Non-pigmented ciliary epithelial cell (primary cell): ENCODE measurements around the gene THRB.

Experiments used
- DNase-seq: peaks from one replicate; pipeline ENCODE4 v3.0.0-alpha.2; 2010; ENCODE audit warnings: low read depth

Gene THRB

DNA sequence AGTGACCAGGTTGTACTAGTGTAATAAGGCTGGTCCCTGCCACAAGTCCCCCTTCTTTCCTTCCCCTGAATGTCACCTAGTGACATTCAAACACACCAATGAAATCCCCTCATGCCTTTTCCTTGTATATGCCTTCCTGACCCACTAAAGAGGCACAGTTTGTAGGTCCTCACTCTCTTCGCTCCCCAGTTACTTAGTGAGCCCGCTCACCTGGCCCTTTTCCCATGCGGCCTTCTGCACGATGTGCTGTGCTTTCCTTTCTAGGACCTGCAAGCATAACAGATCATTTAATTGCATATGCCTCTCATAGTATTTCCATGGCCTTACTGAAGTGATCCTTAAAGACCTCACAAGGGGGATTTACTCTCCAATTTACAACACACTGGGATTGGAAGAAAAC, 146.3 kb downstream of the THRB start:
- DNase-seq: no peak

DNA sequence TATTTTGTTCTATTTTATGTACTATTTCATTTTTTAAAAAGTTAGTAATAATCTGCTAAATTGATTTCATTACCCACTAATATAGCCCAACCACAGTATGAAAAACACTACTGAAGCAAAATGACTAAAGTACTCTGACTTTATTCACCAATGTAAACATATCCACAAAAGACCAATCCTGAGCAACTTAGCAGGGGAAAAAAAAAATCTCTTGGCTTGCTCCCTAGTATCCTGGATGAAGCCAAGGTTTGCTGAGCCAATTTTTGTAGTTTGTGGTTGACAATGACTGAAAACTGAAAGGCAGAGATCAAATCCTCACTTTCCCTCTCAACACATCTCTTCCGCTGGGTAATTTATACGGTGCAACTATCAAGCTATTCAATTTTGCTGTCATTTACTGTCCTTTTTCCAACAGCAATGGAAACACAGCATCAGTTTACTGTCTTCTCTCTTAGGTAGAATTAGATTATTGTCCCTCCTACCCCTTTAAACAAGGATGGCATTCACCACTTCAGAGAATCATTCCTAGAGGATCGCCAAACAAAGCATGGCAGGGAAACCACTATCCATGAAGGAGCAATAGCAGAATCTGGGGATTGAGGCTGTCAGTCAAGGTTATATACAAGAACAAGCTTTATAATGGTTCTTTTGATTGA, 149.7 kb downstream of the THRB start:
- DNase-seq: no peak

DNA sequence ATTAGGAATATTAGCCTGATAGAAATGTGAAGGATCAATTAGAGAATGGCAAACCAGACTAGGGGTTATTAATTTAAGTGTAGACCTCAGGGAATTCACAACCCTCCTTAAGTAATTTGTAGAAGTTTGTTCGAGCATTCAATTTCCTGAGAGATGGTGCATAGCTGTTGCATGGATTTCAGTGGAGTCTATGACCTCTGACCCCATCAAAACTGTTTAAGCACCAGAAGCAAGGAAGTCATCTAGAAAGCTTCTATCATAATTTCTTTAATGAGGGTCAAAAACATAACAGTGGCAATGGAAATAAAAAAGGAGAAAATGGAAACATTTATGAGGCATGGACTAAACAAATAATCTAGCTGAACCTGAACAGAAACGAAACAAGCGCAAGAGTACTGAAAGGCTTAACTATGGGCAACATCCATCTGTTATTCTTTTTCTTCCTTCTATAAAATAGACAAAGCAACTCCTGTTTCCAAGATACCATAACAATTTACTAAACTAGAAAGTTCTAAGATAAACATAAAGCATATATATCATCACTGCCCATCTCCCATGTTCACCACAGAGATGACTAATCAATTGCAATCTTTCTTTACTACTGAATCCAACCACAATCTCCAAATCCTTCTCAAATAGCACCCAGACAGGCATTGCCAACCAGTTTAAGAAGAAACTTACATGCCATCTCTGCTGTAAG, 151.4 kb downstream of the THRB start:
- DNase-seq: no peak

DNA sequence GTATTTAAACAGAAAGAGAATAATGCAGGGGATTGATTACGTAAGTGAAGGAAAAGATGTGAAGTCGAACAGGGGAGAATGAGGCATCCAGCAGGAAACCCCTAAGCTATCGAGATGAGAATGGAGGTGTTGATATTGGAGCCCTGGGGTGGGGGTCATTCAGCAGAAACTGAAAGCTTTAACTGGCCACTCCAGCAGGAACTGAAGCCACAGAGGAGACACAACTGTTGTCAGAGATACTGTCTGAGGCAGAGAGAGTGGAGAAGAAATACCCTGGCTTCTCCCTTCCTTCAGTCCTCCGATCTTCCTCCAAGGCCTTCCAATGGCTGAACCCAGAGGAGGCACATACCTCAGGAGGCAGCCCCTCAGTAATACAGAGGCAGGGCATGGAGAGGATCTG, 152.4 kb downstream of the THRB start:
- no peak for DNase-seq

DNA sequence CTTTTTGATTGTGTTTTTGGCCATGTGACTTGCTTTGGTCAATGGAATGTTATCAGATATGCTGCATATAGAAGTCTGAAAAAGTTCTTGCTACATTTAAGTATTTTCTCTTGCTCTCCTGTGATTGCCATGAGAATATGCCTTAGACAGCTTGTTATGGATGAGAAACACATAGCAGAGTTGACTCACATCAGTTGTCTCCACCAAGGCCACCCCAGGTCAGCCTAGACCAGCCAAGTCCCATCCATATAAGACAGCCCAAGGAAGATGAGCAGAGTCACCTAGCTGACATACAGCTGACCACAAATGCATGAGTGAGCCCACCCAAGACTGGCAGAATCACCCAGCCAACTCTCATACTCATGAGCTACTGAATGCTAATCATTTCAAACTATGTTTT, 153.0 kb downstream of the THRB start:
- no peak for DNase-seq

DNA sequence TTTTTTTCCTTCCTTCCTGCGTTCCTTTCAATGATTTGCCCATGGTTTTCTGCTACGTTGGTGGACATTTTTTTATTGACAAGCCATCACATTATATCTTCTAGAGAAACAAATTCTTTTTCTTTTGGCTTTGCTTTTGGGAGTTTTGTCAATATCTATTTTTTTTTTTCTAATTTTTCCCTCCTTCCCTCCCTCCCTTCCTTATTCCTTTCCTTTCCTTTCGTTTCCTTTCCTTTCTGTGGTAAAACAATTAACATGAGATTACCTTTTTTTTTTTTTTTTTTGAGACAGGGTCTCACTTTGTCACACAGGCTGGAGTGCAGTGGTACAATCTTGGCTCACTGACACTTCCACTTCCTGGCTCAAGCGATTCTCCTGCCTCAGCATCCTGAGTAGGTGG, 153.7 kb downstream of the THRB start:
- no peak for DNase-seq

DNA sequence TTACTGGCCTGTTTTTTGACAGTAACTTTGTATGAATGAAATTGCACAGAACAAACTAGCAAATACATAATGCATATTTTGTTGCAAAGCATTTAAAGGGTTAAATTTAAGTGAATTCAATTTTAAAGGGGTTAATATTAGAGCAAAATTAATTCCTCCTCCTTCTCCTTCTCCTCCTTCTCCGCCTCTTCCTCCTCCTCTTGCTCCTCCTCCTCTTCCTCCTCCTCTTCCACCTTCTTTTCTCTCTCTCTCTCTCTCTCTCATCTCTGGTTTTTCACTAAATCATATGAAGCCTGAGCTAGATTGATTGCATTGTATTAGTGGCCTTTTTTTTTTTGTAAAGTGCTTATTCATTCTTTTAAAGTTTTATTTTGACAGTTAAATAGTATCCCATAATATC, 154.5 kb downstream of the THRB start:
- DNase-seq: no peak

DNA sequence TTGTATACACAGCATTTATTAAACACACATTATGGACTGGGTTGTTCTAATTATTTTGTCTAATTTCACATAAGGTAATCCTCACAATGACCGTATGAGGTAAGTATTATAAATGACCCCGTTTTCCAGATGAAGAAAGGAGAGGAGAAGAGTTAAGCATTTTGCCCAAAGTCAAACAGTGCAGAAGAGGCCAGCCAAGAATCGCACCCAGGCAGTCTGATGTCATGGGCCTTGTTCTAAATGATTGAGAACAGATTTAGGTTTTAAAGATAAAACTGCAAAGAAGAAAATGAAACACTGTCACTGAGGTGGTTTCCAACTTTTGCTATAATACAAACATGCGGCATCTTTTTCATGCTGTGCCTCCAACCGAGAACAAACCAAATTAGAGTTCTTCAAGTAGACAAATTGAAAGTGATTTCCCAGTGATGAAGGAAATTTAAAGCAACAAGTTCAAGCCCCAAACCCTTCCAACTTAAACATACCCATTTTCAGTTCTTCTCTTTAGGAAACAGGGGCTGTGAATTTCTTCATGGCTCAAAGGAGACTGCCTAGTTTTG, 155.3 kb downstream of the THRB start:
- no peak for DNase-seq

DNA sequence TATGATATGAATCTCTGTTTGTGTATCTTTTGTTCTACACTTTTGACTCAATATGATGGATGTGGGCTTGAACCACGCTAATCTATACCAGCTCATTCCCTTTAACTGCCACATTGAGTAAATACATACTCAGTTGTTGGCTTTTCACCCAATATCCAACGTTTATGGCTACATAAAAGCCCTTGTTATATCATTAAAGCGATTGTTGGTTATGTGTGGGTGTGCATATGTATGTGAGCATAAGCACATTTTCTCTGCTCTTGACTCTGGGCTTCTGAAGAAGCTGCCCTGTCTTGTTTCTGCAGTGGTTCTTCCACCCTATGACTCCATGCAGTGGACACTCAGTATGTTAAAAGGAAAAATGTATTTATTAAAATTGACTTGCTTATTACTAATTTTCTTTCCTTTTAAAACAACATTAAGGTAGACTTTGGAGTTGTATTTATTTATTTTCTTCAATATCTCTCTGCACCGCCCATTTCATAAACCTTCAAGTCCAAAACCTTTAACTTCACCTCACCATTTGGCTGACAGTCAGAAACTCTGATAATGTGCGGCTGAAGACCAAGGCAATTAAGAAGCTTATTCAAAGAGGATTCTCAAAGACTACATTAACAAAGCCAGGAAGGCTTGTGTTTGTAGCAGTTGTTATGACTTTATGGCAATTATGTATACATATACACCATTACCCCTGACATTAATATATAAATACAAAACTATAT, 156.1 kb downstream of the THRB start:
- no peak for DNase-seq

DNA sequence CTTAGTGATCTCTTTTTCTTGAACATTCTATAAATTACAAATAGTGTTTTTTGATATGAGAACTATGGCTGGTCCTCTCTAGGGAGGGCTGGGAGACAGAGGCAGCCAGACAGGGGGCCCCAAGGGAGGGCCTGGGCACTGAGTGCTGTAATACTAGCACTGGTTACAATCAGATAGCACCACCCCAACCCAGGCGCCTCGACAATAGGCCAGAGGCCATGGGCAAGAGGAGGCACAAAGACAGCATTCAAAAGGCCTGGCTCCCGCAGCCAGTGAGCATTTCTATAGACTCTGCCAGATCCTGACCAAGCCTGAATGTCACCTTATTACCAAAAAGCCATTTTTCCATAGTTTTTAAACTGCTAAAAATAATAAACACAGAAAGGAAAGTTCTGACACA, 158.5 kb downstream of the THRB start:
- no peak for DNase-seq

DNA sequence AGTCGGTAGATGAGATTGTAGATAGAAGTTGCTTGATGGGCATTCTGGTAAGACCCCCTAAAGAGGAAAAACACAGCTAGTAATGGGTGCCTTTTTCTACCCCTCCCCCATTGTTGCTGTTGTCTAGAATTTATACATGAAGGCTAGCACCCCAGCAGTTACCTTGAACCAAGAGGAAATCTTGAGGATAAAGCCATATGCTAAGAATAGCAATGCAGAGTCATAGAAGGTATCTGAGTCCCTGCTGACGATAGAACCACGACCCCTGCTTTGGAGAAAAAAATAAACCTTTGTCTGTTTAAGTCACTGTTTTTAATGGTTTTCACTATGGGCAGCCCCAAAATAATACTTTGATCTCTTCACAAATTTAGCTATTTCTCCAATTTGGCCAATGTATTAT, 162.6 kb downstream of the THRB start:
- no peak for DNase-seq

DNA sequence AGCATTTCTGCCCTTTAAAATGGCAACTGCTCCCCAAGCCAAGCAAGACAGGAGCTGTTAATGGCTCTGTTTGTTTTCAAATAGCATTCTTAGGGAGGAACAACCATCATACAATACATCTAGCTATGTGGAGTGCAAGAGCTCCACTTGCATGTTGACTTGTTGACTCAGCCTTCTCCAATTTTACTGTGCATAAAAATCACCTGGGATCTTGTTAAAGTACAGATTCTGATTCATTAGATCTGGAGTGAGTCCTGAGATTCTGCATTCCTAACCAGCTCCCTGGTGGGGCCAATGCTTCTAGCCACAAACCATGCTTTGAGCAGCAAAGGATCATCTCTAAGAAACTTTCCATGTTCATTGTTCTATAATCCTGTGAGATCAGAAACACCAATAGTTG, 171.4 kb downstream of the THRB start:
- DNase-seq: no peak

DNA sequence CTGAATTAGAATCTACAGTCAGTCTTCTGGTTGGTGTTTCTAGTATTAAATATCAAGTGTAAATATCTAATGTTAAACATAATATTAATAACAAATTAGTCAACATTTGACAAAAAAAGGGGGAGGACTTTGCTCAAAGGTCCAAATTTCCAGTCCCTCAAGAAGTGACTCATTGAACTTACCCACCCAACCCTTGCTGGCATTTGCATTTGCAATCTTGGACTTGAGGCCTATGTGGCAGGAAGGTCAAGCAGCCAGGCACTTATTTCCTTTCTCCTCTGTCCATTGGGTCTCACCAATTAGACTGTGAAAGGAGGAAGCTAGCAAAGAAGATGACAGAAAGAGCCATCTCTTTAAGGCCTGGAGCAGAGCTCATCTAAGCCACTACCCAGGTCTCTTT, 174.0 kb downstream of the THRB start:
- DNase-seq: no peak

DNA sequence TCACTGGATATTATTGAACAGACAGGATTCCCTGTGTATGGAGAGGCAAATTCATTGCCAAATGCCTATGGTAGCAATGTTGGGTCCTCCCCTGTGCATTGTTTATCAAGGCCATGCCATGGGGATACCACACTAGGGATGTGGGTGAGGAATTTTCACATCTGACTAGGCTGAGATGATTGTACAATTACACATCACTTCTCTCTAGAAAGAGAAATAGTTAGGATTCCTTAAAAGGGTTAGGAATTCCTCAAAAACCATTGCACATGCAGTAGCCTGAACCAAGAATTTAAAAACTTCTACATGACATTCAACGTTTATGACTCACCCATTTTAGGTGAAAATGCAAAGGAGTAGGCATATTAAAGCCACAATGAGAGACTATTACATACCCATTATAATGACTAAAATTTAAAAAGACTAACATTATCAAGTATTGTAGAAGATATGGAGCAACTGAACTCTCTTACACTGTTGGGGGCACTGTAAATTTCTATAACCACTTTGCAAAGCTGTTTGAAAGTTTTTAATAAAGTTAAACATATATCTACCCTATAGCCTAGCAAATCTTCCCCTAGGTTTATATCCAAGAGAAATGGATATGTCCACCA, 175.9 kb downstream of the THRB start:
- DNase-seq: peak; percentile 54

DNA sequence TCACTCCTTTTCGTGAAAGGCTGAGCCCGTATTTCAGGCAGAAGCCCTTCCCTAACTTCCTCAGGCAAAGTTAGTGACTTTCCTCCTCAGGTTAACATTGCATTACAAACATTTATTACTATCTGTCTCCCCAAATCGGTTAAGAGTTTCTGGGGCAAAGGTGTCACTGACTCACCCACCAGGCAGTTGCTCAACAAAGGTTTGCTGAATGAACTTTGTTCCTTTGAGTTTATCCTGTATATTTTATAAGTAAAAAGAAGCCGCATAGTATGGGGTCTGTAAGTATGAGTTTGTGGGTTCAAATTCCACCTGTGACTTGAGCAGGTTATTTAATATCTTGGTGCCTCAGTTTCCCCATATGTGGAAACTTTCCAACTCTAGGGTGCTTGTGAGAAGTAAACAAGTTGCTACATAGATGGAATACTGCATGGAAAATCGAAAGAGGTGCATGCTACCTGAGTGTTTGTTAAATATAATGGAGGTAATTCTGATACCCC, 177.7 kb downstream of the THRB start:
- no peak for DNase-seq

DNA sequence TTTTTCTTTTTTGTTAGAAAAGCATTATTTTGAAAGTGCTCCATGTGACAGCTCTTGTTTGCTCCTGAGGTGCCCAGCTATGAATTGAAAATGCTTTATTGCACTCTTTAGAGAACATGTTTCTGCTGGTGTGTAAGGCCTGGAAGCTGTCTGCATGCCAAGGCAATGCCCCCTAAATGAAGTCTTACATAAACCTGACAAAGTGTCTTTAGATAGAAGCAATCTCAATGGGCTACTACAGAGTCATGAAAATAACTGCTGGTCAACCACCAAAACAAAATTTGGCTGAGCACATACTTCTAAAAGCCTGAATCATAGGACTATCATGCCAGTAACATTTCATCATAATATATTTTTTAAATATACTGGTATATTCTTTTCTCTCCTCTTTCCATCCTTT, 178.7 kb downstream of the THRB start:
- no peak for DNase-seq

DNA sequence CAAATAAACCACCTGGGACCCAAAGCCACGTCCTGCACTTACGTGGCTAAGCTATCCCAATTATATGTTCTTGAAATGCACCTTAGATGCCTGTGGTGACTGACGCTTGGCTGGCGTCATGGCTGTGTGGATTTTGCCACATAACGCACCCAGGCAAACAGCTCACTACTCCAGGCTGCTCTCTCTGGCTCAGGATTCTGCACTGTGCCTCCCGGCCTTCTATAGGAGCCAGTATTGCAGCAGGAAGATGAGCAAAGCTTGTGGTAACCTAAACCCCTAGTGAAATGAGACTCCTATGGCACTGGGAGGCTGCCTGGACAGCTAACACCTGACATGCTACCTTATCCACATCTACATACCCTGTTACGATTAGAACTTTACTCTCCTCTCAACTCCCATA, 179.3 kb downstream of the THRB start:
- DNase-seq: no peak

DNA sequence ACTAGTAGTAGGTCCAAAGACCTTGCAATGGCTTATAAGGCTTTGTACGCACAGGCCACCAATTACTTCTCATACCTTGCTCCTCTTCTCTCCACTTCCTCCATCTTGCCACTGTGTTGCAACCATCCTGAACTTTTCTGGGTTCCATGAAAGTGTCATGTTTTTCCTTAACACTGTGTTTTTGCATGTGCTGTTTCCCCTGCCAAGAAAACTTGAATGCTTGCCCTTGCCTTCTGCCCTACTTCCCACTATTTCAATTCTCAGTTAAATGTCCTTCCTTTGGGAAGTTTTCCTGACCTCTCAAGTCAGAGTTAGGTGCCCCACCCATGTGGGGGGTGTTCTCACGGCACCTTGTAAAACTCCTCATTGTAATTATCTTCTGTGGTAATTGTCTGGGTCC, 182.8 kb downstream of the THRB start:
- no peak for DNase-seq

DNA sequence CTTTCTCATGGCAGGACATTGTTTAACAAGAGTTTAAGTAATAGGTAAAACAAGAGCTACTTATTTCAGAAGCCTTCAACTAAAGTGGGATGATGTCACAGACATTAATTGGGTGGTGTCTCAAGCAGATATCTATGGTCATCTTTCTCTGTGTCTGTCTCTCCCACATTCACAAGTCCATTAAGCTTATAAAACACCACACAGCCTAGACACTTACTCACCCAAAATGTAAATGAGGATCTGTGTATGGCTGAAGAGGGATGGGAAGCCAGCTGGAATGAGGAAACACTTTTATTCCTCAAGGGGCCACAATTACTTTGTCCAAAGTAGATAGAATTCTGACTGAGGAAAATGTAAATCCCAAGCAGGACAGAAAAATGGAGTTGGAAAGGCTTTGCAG, 183.8 kb downstream of the THRB start:
- DNase-seq: no peak

DNA sequence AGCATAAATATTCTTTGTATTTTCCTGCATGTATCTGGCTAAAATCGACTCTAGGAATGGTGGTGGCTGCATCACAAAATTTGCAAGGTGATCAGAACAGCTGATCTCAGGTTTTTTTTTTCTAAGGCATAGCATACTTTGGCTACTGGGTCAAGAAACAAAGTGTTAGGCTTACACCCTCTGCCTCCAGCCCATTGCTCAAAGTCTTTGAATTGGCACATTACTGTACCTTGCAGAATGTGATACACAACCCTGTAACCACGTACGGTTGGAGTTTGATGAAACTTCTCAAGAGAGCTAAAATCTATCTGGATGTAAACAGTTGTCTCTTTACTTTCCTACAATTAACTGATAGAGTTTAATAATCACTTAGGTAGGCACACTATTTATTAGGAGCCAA, 188.1 kb downstream of the THRB start:
- no peak for DNase-seq

DNA sequence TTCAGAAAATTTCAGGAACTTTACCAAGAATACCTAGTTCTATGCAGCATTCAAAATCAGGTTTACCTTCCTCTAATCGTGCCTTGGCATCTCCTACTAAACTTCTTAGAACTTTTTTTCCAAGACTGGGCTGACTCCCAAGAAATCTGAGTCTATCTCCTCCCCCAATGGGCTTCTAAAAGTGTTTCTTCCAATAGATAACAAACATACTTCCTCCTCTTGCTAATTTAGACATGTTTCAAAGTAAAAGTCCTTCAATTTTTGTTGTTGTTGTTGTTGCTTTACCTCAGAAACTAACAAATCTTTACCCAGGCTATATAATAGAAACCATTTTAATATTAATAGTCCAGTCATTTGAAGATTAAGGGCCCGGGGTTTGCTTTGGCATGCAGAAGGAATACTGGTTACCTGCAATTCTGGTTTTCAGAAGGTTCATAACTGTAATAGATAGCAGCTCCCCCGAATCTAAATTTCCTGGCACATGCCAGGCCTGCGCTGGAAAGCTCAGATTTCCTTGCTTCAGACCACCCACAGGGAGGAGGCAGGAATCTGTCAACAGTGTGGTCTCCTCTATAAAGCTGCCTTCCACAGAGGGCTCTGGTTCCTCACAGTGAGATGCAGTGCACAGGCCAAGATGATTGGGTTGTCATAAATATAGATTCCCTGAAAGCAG, 188.7 kb downstream of the THRB start:
- DNase-seq: no peak
